ENCODE measurements around the gene ST14.

ST14 gene

DNA sequence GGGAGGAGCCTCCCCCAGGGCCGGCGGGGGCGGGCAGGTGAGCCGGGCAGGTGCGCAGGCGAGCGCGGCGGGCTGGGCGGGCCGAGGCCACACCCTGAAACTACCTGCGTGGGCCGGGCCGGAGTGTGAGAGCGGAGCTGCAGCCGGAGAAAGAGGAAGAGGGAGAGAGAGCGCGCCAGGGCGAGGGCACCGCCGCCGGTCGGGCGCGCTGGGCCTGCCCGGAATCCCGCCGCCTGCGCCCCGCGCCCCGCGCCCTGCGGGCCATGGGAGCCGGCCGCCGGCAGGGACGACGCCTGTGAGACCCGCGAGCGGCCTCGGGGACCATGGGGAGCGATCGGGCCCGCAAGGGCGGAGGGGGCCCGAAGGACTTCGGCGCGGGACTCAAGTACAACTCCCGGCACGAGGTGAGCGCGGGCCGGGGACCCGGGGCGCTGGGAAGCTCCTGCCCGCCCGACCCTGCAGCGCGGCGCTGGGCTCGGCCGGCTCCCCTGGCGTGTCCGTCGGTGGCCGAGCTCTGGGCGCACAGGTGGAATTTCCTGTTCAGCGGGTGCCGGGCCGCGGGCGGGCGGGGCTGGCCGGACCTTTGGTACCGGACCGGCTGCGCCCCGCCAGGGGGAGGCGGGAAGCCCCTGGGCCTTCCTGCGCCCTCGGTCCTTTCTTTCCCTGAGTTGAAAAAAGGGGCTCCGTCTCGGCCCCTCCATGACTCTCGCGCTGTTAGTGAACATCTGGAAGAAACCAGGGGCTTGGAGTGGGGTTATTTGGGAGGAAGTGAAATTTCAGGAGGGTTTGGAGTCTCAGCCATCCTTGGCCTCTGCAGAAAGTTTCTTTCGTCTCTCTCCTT is at the start of gene ST14:
Gene ST14 (plus strand): TSS at position 126 of the 841 bp plus-strand sequence. CDS start 198 bp downstream, at position 324.
- no peak for DNase-seq

- no peak for DNase-seq
Observed at GRCh38 chr11:130110339-130111108, 49.1 kb upstream of the ST14 start.

GRCh38 chr11:130112071-130112830 is 47.3 kb upstream of the ST14 start:
- no peak for DNase-seq

- no peak for DNase-seq
Observed at GRCh38 chr11:130114281-130114680, 45.3 kb upstream of the ST14 start.

DNA sequence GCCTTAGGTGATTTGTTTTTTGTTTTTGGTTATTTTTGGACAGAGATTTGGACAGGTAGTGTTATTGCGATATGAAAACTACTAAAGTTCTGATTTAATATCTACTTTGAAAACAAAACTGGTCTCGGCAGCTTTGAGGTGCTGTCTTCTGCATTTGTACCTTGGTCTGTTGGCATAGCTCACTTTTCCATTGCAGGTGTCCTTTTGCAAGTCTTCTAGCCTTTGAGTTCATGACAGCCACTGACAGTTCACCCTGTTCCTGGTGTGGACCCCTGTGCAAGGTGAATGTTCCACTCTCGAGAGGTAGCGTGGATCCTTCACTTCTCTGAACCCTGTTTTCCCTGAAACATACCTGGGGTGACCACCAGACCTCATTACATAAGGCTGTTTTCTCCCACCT is 44.9 kb upstream of the ST14 start:
- DNase-seq = no peak

DNA sequence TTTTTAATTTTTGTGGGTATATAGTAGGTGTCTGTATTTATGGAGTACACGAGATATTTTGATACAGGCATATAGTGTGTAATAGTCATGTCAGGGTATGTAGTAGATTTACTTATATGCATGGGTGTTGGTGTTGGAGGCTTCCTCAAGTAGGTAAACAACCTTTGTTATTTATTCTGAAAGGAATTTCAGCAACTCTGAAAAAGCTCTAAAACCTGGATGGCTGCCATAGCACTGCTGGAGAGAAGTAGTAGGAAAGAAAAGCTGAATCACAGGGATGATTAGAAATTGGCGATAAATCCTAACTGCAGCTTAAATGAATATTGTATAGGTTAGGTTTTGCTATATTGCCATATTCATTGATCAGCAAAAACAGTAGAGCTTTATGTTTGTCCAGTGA is 44.4 kb upstream of the ST14 start:
- DNase-seq = no peak

- no peak for DNase-seq
Observed at GRCh38 chr11:130118165-130118564, 41.4 kb upstream of the ST14 start.

DNA sequence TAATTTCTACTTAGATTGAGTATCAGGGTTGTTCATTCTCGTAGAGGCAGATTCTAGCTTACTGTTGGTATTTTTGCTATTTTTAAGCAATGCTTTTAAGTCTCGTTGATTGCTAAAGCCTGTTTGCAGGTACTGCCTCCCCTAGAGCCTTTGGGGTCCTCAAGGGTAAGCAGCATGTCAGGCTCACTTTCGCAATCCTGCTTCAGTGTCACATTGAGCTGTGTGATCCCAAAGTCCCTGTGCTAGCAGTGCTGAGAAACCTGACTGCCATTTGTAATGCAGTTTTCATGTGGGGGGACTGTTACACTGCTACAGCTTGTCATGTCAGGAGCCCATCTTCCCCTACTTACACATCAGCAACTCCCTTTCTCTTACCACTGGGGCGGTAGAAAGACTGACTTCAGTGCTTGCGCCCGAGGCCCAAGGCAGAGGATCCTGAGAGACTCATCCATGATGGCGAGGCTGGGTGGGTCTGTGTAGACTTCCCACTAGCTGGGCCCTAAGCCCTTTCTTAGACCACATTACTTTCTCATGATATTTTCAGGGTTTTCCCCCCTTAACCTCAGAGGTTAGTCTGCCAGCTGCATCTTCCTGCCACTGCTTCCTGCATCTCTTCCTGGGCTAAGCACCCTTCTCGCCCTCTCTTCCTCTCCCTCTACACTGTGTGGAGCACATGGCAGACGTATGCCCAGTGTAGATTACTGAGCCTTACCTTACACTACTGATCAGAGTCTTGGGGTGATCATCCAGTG is 40.8 kb upstream of the ST14 start:
- DNase-seq = no peak

GRCh38 chr11:130120045-130120444 is 39.5 kb upstream of the ST14 start:
- no peak for DNase-seq

DNA sequence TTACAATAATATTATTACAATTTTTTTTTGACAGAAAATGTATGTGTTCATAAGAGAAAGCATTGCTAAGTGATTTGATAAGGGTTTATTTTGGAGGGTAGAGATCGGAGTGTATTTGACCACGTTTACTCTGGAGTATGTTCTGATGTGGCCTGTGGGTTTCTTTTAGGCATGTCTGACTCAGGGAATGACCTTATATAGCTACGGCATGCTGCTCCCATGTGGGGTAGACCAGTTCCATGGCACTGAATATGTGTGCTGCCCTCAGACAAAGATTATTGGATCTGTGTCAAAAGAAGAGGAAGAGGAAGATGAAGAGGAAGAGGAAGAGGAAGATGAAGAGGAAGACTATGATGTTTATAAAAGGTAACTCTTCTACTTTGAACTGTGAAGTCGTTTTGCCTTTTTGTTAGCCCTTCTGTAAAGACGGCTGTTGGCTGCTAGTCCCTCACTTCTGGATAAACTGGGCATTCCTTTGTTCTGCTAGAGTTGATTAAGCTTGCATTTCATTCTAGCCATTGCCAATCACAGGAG is 38.1 kb upstream of the ST14 start:
- DNase-seq = no peak

GRCh38 chr11:130122141-130122575 is 37.4 kb upstream of the ST14 start:
- no peak for DNase-seq

- DNase-seq = no peak
Observed at GRCh38 chr11:130123414-130124040, 36.1 kb upstream of the ST14 start.

DNA sequence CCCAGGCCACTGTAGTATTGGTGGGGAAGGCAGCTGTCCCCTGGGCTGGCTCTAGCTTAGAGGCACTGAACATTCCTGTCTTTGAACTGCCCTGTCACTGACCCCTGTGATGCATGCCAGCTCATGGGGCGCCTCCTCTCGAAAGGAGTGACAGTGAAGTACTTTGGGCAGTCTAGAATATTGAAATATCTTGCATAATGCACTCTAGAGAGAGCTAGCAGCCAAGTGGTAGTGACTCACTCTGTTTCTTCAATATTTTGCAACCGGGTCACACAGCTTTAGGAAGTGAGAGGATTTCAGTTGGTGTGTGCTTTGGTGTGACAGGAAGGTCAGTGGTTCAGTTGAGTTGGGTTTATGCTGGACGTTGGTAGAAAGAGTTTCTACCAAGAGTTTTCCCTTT is 35.5 kb upstream of the ST14 start:
- no peak for DNase-seq

DNA sequence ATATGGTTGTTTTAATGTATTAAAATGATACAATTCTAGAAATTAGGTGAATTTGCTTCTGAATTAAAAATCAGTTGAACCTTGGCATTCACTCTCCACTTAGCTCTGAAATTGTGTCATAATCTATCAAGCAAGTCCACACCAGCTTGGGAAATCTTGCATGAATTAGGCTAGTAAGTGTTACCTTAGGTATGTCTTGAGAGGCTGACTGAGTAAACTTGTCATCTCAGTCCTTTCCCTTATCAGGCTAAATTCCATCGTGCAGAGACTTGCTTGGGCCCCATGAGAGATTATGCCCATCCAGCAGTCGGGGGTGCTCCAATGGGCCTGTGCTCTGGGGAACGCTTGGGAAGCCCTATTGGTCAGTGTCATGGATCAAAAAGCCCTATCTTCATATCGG is 33.9 kb upstream of the ST14 start:
- no peak for DNase-seq

GRCh38 chr11:130126516-130126915 is 33.1 kb upstream of the ST14 start:
- no peak for DNase-seq

DNA sequence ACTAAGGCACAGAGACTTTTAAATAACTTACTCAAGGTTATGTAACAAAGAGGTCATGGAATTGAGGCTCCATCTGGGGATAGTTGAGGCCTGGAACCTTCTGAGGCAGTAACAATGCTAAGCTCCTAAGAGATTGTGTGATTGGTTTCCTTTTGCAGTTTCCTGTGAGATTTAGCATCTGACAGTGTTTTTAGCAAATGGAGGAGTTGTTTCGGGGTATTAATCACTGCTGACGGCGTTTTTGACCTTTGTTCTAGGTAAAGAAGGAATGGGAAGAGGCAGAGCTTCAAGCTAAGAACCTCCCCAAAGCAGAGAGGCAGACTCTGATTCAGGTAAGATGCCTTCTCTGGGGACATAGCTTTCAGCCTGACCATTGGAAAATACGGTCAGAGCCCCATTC is 32.1 kb upstream of the ST14 start:
- no peak for DNase-seq

DNA sequence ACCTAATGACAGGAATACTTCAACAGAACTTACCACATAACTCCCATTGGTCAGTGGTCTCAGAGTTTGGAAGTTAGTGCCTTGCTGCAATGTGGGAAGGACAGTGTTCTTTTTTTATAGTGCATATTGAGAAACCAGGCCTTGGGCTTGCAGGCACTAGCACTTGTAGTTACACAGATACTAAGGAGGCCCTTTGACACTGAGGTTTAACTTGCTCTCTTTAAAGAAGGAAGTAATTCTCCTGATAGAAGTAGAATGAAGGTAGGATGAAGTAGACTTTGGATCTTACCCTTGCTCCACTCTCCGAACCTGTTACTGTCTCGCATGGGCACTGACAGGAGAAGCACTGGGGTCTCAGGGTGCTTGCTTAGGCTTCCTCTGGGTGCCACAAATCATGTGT is 31.0 kb upstream of the ST14 start:
- DNase-seq = no peak

- no peak for DNase-seq
Observed at GRCh38 chr11:130129922-130130321, 29.7 kb upstream of the ST14 start.

DNA sequence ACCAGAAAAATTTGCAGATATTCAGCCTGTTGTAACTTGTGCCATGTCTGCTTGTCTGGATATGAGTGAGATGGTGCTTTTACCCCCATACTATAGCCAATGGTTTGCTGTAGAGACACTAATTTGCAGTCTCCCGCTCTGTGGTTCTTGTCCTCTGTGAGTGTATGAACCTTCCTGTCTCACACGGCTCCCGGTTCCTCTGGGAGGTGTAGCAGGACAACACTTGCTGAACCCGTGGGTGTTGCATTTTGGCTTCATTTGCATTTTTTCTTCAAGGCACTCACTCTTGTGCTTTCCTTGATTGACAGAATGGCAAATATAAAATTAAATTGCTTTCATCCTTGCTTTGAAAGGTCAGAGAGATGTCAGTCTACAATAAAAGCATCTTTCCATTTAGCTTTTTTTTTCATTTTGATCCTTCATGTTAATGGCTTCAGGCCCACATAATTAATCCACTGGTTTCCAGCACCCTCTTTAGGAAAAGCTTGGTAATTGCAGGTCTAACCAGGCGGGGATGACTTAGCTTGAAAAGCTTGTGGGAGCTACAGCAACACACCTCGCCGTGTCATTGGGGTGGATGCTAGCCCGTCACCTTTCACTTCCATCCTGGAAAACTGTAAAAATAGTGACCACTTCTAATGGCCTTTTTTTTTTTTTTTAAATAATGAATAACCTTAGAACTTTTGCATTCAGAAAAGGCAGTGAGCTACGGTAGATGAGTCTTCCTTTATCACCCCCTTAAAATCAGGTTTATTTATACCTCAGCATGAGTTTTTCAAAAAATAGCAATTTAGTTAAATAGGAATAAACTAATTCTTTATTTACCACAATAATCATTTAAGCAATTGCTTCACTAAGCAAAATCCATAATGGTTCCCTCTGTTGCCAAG is 27.4 kb upstream of the ST14 start:
- DNase-seq = no peak

- no peak for DNase-seq
Observed at GRCh38 chr11:130133716-130134115, 25.9 kb upstream of the ST14 start.

GRCh38 chr11:130136107-130136506 is 23.5 kb upstream of the ST14 start:
- DNase-seq = no peak

Measured in right forelimb (tissue), 1 donor.